A549 (cell line): Measurements from ENCODE around the gene ZNF70. TPM values are rescaled to one million over a fixed set of nuclear protein-coding genes. Genes with fewer than 3 reads are reported as not detected.

Experiments used
- ATAC-seq, 2 experiments: fragments of 200-7000 bp in 1 of 2; fragments of >200 bp in 1 of 2; cut with Nextera tagmentation in 1 of 2; cut with Tn5 transposase in 1 of 2; 3 replicates each; pipeline versions ENCODE4 v1.8.0 to v1.9.1; 2018 to 2020; ENCODE audit warnings: mild to moderate bottlenecking in 1 of 2, moderate library complexity in 1 of 2
- CTCF ChIA-PET: fragments of 300-600 bp; sonication (Branson Sonifier 250); formaldehyde crosslinking; extraction: SDS; loops from one replicate; lab custom pipeline; 2021; ENCODE audit warnings: antibody characterized with exemption, inconsistent platforms; lab: Yijun Ruan, JAX
- POLR2A ChIA-PET: fragments of 350-600 bp; formaldehyde crosslinking; extraction: SDS; loops from one replicate; lab custom pipeline; 2021; ENCODE audit warnings: antibody characterized with exemption, inconsistent platforms; lab: Yijun Ruan, JAX
- DNase-seq, 2 experiments: peaks; one replicate each; pipeline versions ENCODE4 v3.0.0 to v3.0.0-alpha.2; 2011 to 2016; ENCODE audit warnings: low read depth in 1 of 2, low spot score in 1 of 2
- FAIRE-seq: peaks from 2 replicates; lab custom pipeline; 2011; peaks lifted over from hg19 to GRCh38; lab: Jason Lieb, UNC
- H3K27ac ChIP-seq, 2 experiments: fragments of >200 bp; sonication (Bioruptor Twin); formaldehyde crosslinking; 3 replicates each; pipeline ENCODE4 v1.5.1; 2016 to 2017
- H3K4me1 ChIP-seq: fragments of >200 bp; sonication (Bioruptor Twin); formaldehyde crosslinking; 3 replicates; pipeline ENCODE4 v1.6.1; 2016
- H3K4me2 ChIP-seq: fragments of >200 bp; sonication (Bioruptor Twin); formaldehyde crosslinking; 3 replicates; pipeline ENCODE4 v1.6.1; 2016
- H3K4me3 ChIP-seq: fragments of >200 bp; sonication (Bioruptor Twin); formaldehyde crosslinking; 3 replicates; pipeline ENCODE4 v1.5.1; 2016
- H3K9me3 ChIP-seq: fragments of >200 bp; sonication (Bioruptor Twin); formaldehyde crosslinking; 3 replicates; pipeline ENCODE4 v1.6.1; 2016
- CBX2 ChIP-seq: fragments of 200-600 bp; sonication (generic); IDR thresholded peaks from 2 replicates; pipeline ENCODE4 v1.6.1; 2016; ENCODE audit warnings: low read depth, mild to moderate bottlenecking, borderline replicate concordance
- CBX8 ChIP-seq: fragments of 200-600 bp; sonication (generic); IDR thresholded peaks from 2 replicates; pipeline ENCODE4 v1.6.1; 2016
- CHD4 ChIP-seq: fragments of 200-600 bp; sonication (generic); IDR thresholded peaks from 2 replicates; pipeline ENCODE4 v1.6.1; 2016; ENCODE audit warnings: antibody characterized with exemption, mild to moderate bottlenecking, borderline replicate concordance
- EP300 ChIP-seq, 2 experiments: fragments of >200 bp; sonication (Bioruptor Twin); formaldehyde crosslinking; IDR thresholded peaks; 2 replicates in 1 of 2; 3 replicates in 1 of 2; pipeline ENCODE4 v1.6.1; 2016 to 2017
- FOSL2 ChIP-seq, 2 experiments: fragments of 450-650 bp in 1 of 2; fragments of >200 bp in 1 of 2; sonication (Bioruptor Twin) in 1 of 2; formaldehyde crosslinking; IDR thresholded peaks; 2 replicates each; pipeline versions ENCODE4 v1.5.0 to v1.6.1; 2016 to 2020; ENCODE audit warnings: mild to moderate bottlenecking in 1 of 2, moderate library complexity in 1 of 2
- GATA3 ChIP-seq: IDR thresholded peaks from 2 replicates; pipeline ENCODE4 v1.6.1; 2012; ENCODE audit warnings: borderline replicate concordance
- HOXB5 ChIP-seq: fragments of 250-450 bp; sonication (Bioruptor Pico); IDR thresholded peaks from 2 replicates; pipeline ENCODE4 v1.5.0; 2020; ENCODE audit warnings: mild to moderate bottlenecking, moderate library complexity
- MAFK ChIP-seq: fragments of 450-650 bp; IDR thresholded peaks from 2 replicates; pipeline ENCODE4 v1.6.1; 2014; ENCODE audit not compliant: partially characterized antibody
- NFE2L2 ChIP-seq: fragments of 150-350 bp; conservative IDR thresholded peaks from 2 replicates; pipeline ENCODE4 v1.6.1; 2014; ENCODE audit warnings: low read length
- NR3C1 ChIP-seq: fragments of >200 bp; sonication (Bioruptor Twin); formaldehyde crosslinking; IDR thresholded peaks from 3 replicates; pipeline ENCODE4 v1.6.1; 2017
- RARB ChIP-seq: fragments of 250-450 bp; sonication (Bioruptor Pico); IDR thresholded peaks from 2 replicates; pipeline ENCODE4 v1.8.0; 2021; ENCODE audit warnings: mild to moderate bottlenecking, moderate library complexity
- ZFP36 ChIP-seq: fragments of 450-650 bp; IDR thresholded peaks from 2 replicates; pipeline ENCODE4 v1.6.1; 2014; ENCODE audit warnings: borderline replicate concordance; ENCODE audit not compliant: partially characterized antibody
- ZNF302 ChIP-seq: fragments of 250-450 bp; sonication (Bioruptor Pico); IDR thresholded peaks from 2 replicates; pipeline ENCODE4 v1.9.0; 2021; ENCODE audit warnings: inconsistent platforms, mild to moderate bottlenecking, moderate library complexity
- ZSCAN20 ChIP-seq: fragments of 250-450 bp; sonication (Bioruptor Pico); IDR thresholded peaks from 2 replicates; pipeline ENCODE4 v1.8.0; 2022; ENCODE audit warnings: mild to moderate bottlenecking, moderate library complexity
- WGBS: methylation state at CpG from one replicate; pipeline ENCODE4 v1.1.6; 2017; ENCODE audit errors: missing lambda C conversion rate; 5-methylcytosine and 5-hydroxymethylcytosine counted together
- polyA plus RNA-seq, 4 experiments: library from polyadenylated mRNA; depleted of rRNA in 3 of 4; stranded (reverse); fragments of >200 nt; fragmentation: RNase III in 1 of 4; extraction: RNeasy Plus Mini Kit Qiagen cat#74134 plus additional on column Dnase treatment in 1 of 4; gene quantifications; 2 replicates in 3 of 4; 3 replicates in 1 of 4; pipeline ENCODE4 v1.2.3, GENCODE V29; 2011 to 2017
- TF ChIP-seq, protein P1 (sequence below): fragments of >200 bp; sonication (Bioruptor Twin); formaldehyde crosslinking; IDR thresholded peaks from 2 replicates; pipeline ENCODE4 v1.6.1; 2016
- TF ChIP-seq, protein P2 (sequence below): IDR thresholded peaks from 2 replicates; pipeline ENCODE4 v1.6.1; 2012
- TF ChIP-seq, protein P3 (sequence below): fragments of 200-600 bp; sonication (generic); IDR thresholded peaks from 2 replicates; pipeline ENCODE4 v1.6.1; 2016; ENCODE audit warnings: antibody characterized with exemption, mild to moderate bottlenecking, moderate library complexity
- TF ChIP-seq, protein P4 (sequence below): fragments of >200 bp; sonication (Bioruptor Twin); formaldehyde crosslinking; IDR thresholded peaks from 3 replicates; pipeline ENCODE4 v1.6.1; 2016

Gene ZNF70
- polyA plus RNA-seq, 2 of the 4 experiments (the other 2 are of a cell fraction) = 0.88 to 1.2 TPM

DNA sequence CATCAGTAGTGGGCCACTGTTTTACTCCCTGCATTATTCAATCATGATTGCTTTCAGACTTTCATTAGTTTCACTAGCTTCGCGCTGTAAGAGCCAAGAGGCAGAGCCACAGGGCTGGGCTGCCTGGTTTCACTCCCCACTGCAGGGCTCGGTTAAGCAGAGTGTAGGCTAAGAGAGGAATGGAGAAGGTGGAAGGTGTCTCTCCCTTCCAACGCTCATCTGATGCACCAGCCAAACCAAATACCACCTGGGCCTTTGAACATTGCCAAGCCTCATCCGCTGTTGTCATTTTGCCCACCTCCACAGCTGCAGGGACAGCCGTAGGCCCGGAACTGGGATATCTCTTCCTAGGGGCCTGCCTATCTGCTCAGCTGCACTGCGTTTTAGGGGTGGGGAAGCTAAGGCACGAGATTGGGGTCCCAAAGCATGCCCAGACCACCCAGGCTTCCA, 35.4 kb upstream of the ZNF70 start:
- peak overlapping the region; percentile 89 for H3K4me2 ChIP-seq
- ChIA-PET POLR2A (no interaction called here), CTCF (interaction anchor here (0.6 to 1.7 kb wide), 4 partner anchors 11 to 63 kb away, joined by 3 to 8 read pairs (median 4); partner anchors contain the start of gene CHCHD10)
- DNase-seq (no peak), ATAC-seq (no peak), FAIRE-seq (no peak)
- peaks cover 36% of the 10 kb centered on the region for H3K4me1 ChIP-seq
- no peaks in the 10 kb centered on the region for H3K9me3 ChIP-seq
- WGBS = 60% methylated on average over 9 of the region's 9 CpGs
- H3K4me3 ChIP-seq = peak overlapping the region; percentile 89
- no peak for TF ChIP-seq CHD4
- TF ChIP-seq, protein P1, sequence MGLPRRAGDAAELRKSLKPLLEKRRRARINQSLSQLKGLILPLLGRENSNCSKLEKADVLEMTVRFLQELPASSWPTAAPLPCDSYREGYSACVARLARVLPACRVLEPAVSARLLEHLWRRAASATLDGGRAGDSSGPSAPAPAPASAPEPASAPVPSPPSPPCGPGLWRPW = no peak
- TF ChIP-seq, protein P2, sequence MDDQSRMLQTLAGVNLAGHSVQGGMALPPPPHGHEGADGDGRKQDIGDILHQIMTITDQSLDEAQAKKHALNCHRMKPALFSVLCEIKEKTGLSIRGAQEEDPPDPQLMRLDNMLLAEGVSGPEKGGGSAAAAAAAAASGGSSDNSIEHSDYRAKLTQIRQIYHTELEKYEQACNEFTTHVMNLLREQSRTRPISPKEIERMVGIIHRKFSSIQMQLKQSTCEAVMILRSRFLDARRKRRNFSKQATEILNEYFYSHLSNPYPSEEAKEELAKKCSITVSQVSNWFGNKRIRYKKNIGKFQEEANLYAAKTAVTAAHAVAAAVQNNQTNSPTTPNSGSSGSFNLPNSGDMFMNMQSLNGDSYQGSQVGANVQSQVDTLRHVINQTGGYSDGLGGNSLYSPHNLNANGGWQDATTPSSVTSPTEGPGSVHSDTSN = no peak
- TF ChIP-seq ZFP36 = no peak
- no peak for TF ChIP-seq HOXB5 (CRISPR knock-in tag)
- TF ChIP-seq EP300 (IDR thresholded peaks at IDR 0.05) = no peak
- TF ChIP-seq, protein P3, sequence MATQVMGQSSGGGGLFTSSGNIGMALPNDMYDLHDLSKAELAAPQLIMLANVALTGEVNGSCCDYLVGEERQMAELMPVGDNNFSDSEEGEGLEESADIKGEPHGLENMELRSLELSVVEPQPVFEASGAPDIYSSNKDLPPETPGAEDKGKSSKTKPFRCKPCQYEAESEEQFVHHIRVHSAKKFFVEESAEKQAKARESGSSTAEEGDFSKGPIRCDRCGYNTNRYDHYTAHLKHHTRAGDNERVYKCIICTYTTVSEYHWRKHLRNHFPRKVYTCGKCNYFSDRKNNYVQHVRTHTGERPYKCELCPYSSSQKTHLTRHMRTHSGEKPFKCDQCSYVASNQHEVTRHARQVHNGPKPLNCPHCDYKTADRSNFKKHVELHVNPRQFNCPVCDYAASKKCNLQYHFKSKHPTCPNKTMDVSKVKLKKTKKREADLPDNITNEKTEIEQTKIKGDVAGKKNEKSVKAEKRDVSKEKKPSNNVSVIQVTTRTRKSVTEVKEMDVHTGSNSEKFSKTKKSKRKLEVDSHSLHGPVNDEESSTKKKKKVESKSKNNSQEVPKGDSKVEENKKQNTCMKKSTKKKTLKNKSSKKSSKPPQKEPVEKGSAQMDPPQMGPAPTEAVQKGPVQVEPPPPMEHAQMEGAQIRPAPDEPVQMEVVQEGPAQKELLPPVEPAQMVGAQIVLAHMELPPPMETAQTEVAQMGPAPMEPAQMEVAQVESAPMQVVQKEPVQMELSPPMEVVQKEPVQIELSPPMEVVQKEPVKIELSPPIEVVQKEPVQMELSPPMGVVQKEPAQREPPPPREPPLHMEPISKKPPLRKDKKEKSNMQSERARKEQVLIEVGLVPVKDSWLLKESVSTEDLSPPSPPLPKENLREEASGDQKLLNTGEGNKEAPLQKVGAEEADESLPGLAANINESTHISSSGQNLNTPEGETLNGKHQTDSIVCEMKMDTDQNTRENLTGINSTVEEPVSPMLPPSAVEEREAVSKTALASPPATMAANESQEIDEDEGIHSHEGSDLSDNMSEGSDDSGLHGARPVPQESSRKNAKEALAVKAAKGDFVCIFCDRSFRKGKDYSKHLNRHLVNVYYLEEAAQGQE = no peak
- TF ChIP-seq RARB (CRISPR knock-in tag) = no peak
- no peak for TF ChIP-seq CBX2
- TF ChIP-seq ZSCAN20 (CRISPR knock-in tag) = no peak
- TF ChIP-seq MAFK = no peak
- TF ChIP-seq NFE2L2 = no peak
- TF ChIP-seq, protein P4, sequence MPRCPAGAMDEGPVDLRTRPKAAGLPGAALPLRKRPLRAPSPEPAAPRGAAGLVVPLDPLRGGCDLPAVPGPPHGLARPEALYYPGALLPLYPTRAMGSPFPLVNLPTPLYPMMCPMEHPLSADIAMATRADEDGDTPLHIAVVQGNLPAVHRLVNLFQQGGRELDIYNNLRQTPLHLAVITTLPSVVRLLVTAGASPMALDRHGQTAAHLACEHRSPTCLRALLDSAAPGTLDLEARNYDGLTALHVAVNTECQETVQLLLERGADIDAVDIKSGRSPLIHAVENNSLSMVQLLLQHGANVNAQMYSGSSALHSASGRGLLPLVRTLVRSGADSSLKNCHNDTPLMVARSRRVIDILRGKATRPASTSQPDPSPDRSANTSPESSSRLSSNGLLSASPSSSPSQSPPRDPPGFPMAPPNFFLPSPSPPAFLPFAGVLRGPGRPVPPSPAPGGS = no peak
- peak overlapping the region; percentile 99 to 100 for H3K27ac ChIP-seq

DNA sequence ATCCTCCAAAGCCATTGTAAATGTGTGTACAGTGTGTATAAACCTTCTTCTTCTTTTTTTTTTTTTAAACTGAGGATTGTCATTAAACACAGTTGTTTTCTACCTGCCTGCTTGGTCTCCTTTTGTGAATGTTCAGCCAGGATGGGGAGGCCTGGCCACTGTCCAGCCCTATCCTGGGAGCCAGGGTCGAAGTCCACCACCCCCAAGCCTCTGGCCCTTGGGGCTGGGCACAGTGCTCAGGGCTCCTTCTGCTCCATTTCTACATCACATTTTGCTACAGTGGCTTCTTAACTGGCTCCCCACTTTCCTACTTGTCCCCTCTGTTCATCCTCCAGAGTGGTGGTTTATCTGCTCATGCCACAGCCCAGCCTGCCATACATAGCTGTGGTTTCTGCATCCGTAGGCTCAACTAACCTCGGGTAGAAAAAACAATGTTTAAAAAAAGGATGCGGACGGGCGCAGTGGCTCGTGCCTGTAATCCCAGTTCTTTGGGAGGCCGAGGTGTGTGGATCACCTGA, 33.4 kb upstream of the ZNF70 start:
- H3K27ac ChIP-seq = peak overlapping the region in 1 of 2 experiments; percentile 66; a peak in 3 of 6 replicates
- ATAC-seq = no peak
- TF ChIP-seq GATA3 = no peak
- TF ChIP-seq NR3C1 = no peak
- no peak for TF ChIP-seq ZNF302
- no peak for TF ChIP-seq CBX8
- TF ChIP-seq, protein P3 = no peak
- no peak for TF ChIP-seq FOSL2 (IDR thresholded peaks at IDR 0.05)
- TF ChIP-seq FOSL2 (CRISPR knock-in tag; IDR thresholded peaks at IDR 0.05) = no peak
- no peak for TF ChIP-seq NFE2L2
- no peak for TF ChIP-seq ZSCAN20 (CRISPR knock-in tag)
- no peaks in the 10 kb centered on the region for H3K9me3 ChIP-seq
- 77% methylated on average over 4 of the region's 8 CpGs for WGBS
- peaks cover 41% of the 10 kb centered on the region for H3K4me1 ChIP-seq
- FAIRE-seq = no peak
- H3K4me3 ChIP-seq = no peak overlapping the region
- DNase-seq = no peak
- peak overlapping the region; percentile 43 for H3K4me2 ChIP-seq
- POLR2A ChIA-PET = no interaction called here
- CTCF ChIA-PET = no interaction called here
